WTC11 (cell line): ENCODE data around the gene LIMCH1.

ENCODE experiments used
- CTCF ChIP-seq: fragments of 200-600 bp; IDR thresholded peaks from 2 replicates; pipeline ENCODE4 v1.8.0; 2022; ENCODE audit warnings: antibody characterized with exemption
- GTF2I ChIP-seq: fragments of 250-450 bp; sonication (Bioruptor Pico); conservative IDR thresholded peaks from 2 replicates; pipeline ENCODE4 v1.4.0; 2021; ENCODE audit warnings: mild to moderate bottlenecking
- MXD4 ChIP-seq: fragments of 250-450 bp; sonication (Bioruptor Pico); IDR thresholded peaks from 2 replicates; pipeline ENCODE4 v1.8.0; 2021; ENCODE audit warnings: mild to moderate bottlenecking, moderate library complexity, borderline replicate concordance
- PRDM15 ChIP-seq: sonication (generic); formaldehyde crosslinking; IDR thresholded peaks from 2 replicates; pipeline ENCODE4 v1.8.0; 2022; ENCODE audit warnings: missing genetic modification reagents
- ZBTB21 ChIP-seq: sonication (generic); formaldehyde crosslinking; IDR thresholded peaks from 2 replicates; pipeline ENCODE4 v1.8.1; 2023; ENCODE audit warnings: mild to moderate bottlenecking, missing genetic modification reagents, borderline replicate concordance
- ZNF232 ChIP-seq: sonication (generic); formaldehyde crosslinking; IDR thresholded peaks from 2 replicates; pipeline ENCODE4 v1.8.0; 2022; ENCODE audit warnings: mild to moderate bottlenecking, missing genetic modification reagents
- ZNF512 ChIP-seq: sonication (generic); formaldehyde crosslinking; IDR thresholded peaks from 2 replicates; pipeline ENCODE4 v1.8.1; 2022; ENCODE audit warnings: missing genetic modification reagents, borderline replicate concordance

- TF ChIP-seq PRDM15 = no peak
- no peak for TF ChIP-seq GTF2I
- no peak for TF ChIP-seq CTCF
- TF ChIP-seq MXD4 (CRISPR knock-in tag) = no peak
- TF ChIP-seq ZNF512 = no peak
- TF ChIP-seq ZNF232 (CRISPR knock-in tag) = no peak
- TF ChIP-seq ZBTB21 = no peak
Observed at GRCh38 chr4:41639291-41639690, 101.3 kb downstream of the LIMCH1 start.
